Lower lobe of right lung (tissue), 2 donors: Measurements from ENCODE around the gene GRB14. TPM values are rescaled to one million over a fixed set of nuclear protein-coding genes. Genes with fewer than 3 reads are reported as not detected.

Source experiments
- ATAC-seq, 2 donors: fragments of 200-7000 bp; cut with Tn5 transposase; one replicate each; pipeline ENCODE4 v1.9.1; 2020 to 2022; ENCODE audit warnings: mild to moderate bottlenecking in 2 of 2, moderate library complexity in 2 of 2
- DNase-seq: peaks from one replicate; pipeline ENCODE4 v3.0.0-alpha.2; 2020
- H3K27ac ChIP-seq: fragments of 200-600 bp; one replicate; pipeline ENCODE4 v1.8.0; 2022
- H3K27me3 ChIP-seq: fragments of 200-600 bp; one replicate; pipeline ENCODE4 v1.8.0; 2022; ENCODE audit warnings: low read depth
- H3K36me3 ChIP-seq: fragments of 200-600 bp; one replicate; pipeline ENCODE4 v1.8.0; 2022; ENCODE audit warnings: mild to moderate bottlenecking
- H3K4me1 ChIP-seq: fragments of 200-600 bp; one replicate; pipeline ENCODE4 v1.8.0; 2022
- H3K4me3 ChIP-seq: fragments of 200-600 bp; one replicate; pipeline ENCODE4 v1.8.0; 2022; ENCODE audit warnings: mild to moderate bottlenecking
- H3K9me3 ChIP-seq: fragments of 200-600 bp; one replicate; pipeline ENCODE4 v1.8.0; 2022
- CTCF ChIP-seq: fragments of 200-600 bp; IDR thresholded peaks from one replicate; pipeline ENCODE4 v1.8.0; 2022; ENCODE audit warnings: antibody characterized with exemption, mild to moderate bottlenecking
- intact Hi-C: fragments of 100-400 bp; cut with DNase I; formaldehyde crosslinking; loops from one replicate; pipeline ENCODE4 v1.11.0; 2022
- total RNA-seq: library from RNA; stranded (reverse); fragmentation: NEBNext Ultra II Directional; extraction: Animal tissue kit (Norgen Biotek cat#: 25700); gene quantifications from one replicate; pipeline ENCODE4 v1.2.1, GENCODE V29; 2021
- donor health status: DM: no; HTN: yes; CAD: no; lungs with severe emphysema.

The GRB14 gene
- total RNA-seq, 1 donor from 2014 or later, result 4.6 TPM

DNA sequence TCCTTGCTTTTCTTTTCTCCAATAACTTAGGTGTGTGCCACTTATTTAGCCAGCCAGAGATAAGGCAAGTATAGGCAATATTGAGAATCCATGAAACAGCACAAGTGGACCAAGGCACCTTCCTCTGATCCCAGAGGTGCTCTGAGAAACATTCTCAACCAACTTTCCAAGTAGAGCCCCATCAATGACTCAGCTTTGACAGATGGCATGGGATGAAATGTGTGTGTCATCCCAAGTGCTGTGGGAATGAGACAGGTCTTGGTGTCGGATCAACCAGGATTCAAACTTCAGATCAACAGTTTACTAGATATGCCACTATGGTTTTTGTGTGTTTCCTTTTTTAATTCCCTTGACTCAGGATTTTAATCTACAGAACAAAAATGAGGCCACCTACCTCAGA, 164.0 kb downstream of the GRB14 start:
- H3K36me3 ChIP-seq, result no peaks in the 10 kb centered on the region
- no peak for DNase-seq
- TF ChIP-seq CTCF, result no peak
- no peak overlapping the region for H3K4me3 ChIP-seq
- no peak for ATAC-seq
- no peaks in the 10 kb centered on the region for H3K4me1 ChIP-seq
- intact Hi-C loops, result no loop called here
- no peaks in the 10 kb centered on the region for H3K27me3 ChIP-seq
- H3K27ac ChIP-seq, result no peak overlapping the region
- no peaks in the 10 kb centered on the region for H3K9me3 ChIP-seq

GRCh38 chr2:164456619-164457018, 164.7 kb downstream of the GRB14 start:
- intact Hi-C loops, result no loop called here
- H3K36me3 ChIP-seq, result no peaks in the 10 kb centered on the region
- no peak for ATAC-seq

DNA sequence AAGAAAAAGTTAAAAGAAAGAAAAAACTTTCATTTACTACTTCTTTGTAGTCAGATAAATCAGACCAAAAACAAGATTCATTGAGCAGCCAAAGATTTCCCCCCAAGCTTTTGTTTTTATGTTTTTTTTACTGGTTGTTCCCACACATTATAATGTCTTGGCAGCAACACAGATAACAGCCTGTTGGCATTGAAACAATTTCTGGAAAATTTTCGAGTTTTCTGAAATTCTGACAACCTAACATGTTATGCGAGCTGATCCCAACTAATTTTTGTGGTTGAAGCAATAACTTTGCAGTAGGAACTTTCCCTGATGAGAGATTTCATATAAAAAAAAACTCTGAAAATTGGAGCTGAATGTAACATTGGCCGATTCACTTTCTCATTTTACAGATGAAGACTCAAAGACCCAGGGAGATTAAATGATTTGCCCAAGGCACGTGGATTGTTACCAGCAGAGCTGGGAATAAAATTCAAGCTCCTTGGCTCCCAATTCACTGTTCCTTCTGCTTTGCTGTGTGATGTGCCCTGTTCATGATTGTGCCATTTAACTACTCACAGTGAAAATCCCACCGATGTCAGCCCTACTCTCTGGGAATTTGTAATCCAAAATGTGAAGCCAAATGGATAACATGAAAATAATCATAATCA, 167.5 kb downstream of the GRB14 start:
- Histone ChIP-seq H3K36me3 (no peaks in the 10 kb centered on the region), H3K4me3 (no peak overlapping the region), H3K27me3 (no peaks in the 10 kb centered on the region), H3K27ac (no peak overlapping the region), H3K9me3 (no peaks in the 10 kb centered on the region), H3K4me1 (no peaks in the 10 kb centered on the region)
- ATAC-seq (no peak), DNase-seq (no peak)
- intact Hi-C loops, result no loop called here
- TF ChIP-seq CTCF, result no peak

More at GRCh38 chr2:164456619-164457018, 164.7 kb downstream of the GRB14 start:
- no peak for TF ChIP-seq CTCF
- H3K9me3 ChIP-seq, result no peaks in the 10 kb centered on the region
- H3K27ac ChIP-seq, result no peak overlapping the region
- no peaks in the 10 kb centered on the region for H3K27me3 ChIP-seq
- no peak overlapping the region for H3K4me3 ChIP-seq
- H3K4me1 ChIP-seq, result no peaks in the 10 kb centered on the region
- no peak for DNase-seq

DNA sequence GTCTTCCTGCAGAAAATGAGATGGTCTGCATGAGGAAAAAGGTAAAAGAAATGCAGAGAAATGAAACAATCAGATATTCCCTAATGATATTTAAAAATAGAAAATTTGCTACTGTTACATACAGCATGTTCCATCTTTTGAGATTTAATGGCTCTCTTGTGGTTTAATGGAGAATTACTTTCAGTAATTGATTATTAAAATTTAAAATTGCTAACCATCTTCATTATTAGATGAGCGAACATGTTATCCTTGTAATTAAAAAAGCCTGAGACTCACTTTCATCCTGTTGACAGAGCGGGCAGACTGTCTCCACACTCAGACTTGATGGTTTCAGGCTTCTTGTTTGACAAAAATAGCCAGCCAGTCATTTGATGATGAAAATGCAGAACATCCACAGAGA, 171.0 kb downstream of the GRB14 start:
- Histone ChIP-seq H3K4me3 (no peak overlapping the region), H3K36me3 (no peaks in the 10 kb centered on the region), H3K4me1 (no peaks in the 10 kb centered on the region), H3K9me3 (no peaks in the 10 kb centered on the region), H3K27me3 (no peaks in the 10 kb centered on the region), H3K27ac (no peak overlapping the region)
- no peak for TF ChIP-seq CTCF
- DNase-seq (no peak), ATAC-seq (no peak)
- intact Hi-C loops, result no loop called here

GRCh38 chr2:164449706-164450105, 171.6 kb downstream of the GRB14 start:
- intact Hi-C loops, result no loop called here
- Histone ChIP-seq H3K4me3 (no peak overlapping the region), H3K27me3 (no peaks in the 10 kb centered on the region), H3K9me3 (no peaks in the 10 kb centered on the region), H3K4me1 (no peaks in the 10 kb centered on the region), H3K27ac (no peak overlapping the region), H3K36me3 (no peaks in the 10 kb centered on the region)
- ATAC-seq (no peak), DNase-seq (no peak)
- TF ChIP-seq CTCF, result no peak
